GM18517 (cell line): ENCODE results near the gene TUFT1.
"Not testable (repeated sequence)": the region's sequence is repeated elsewhere in the genome, so short reads cannot be mapped to it uniquely, and the experiment has no call there.

Experiments used
- ATAC-seq: cut with Tn5 transposase; IDR thresholded peaks from one replicate; pipeline ENCODE4 v1.9.1; 2021; ENCODE audit warnings: mild to moderate bottlenecking, moderate library complexity; ENCODE audit not compliant: unreplicated experiment

The TUFT1 gene

GRCh38 chr1:151512326-151512725 lies 27.8 kb upstream of the TUFT1 start:
- ATAC-seq: no peak

GRCh38 chr1:151512801-151513625 lies 27.1 kb upstream of the TUFT1 start:
- no peak for ATAC-seq

GRCh38 chr1:151513626-151514121 lies 26.4 kb upstream of the TUFT1 start:
- no peak for ATAC-seq

DNA sequence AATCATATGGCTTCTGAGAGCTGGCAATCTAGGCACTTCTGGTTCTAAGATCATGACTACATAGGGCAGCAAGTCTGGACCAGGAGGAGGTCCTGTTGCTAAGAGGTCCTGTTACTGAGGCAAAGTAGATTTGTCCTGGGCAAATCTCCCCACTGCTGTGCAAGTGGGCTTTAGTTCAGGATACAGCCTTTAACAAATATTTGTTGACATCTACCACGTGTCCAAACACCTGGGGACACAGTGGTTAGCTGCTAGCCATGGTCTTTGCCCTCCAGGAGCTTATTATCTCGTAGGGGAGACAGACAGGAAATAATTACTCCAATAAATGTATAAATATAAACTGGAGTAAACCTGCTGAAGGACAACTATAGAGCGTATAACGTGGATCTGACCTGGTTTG lies 25.7 kb upstream of the TUFT1 start:
- no peak for ATAC-seq

DNA sequence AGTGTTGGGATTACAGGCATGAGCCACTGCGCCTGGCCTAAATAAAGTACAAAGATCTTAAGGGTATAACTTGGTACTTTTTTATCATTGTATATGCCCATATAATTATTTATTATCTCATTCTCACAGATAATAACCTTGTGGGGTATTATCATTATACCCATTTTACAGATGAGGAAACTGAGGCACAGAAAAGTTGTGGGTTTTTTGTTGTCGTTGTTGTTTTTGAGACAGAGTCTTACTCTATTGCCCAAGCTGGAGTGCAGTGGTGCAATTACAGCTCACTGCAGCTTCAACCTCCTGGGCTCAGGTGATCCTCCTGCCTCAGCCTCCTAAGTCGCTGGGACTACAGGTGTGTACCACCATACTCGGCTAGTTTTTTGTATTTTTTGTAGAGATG lies 24.8 kb upstream of the TUFT1 start:
- no peak for ATAC-seq

DNA sequence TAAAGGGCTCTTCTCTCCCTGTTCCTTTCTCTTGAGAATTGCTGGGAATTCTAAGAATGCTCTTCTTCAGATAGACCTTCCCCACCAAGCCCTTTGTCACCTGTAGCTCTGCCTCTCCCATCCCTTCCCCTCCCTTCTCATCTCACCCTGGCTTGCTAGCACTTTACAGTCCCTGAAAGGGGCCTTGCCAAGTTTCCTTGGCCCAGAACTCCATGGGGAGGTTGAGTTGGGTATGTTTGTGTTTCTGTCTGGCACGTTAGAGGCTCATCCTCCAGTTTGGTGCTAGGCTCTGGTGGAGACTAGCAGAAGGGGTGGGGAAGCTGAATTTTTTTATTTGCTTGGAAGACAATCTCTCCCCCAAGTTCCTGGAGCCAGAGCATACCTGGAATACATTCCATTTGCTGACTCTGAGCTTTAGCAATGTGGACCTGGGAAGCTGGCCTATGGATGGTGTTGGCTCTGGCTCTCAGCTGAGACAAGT lies 24.0 kb upstream of the TUFT1 start:
- ATAC-seq: no peak

DNA sequence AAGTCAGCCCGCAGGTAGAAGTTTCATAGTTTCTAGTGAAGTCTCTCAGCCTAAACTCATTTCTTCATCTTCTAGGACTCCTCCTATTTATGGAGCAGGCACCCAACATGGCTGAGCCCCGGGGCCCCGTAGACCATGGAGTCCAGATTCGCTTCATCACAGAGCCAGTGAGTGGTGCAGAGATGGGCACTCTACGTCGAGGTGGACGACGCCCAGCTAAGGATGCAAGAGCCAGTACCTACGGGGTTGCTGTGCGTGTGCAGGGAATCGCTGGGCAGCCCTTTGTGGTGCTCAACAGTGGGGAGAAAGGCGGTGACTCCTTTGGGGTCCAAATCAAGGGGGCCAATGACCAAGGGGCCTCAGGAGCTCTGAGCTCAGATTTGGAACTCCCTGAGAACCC lies 21.7 kb upstream of the TUFT1 start:
- no peak for ATAC-seq

DNA sequence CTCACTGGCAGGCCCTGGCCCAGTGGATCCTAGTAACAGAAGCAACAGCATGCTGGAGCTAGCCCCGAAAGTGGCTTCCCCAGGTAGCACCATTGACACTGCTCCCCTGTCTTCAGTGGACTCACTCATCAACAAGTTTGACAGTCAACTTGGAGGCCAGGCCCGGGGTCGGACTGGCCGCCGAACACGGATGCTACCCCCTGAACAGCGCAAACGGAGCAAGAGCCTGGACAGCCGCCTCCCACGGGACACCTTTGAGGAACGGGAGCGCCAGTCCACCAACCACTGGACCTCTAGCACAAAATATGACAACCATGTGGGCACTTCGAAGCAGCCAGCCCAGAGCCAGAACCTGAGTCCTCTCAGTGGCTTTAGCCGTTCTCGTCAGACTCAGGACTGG lies 21.2 kb upstream of the TUFT1 start:
- ATAC-seq: no peak

GRCh38 chr1:151519667-151520066 lies 20.4 kb upstream of the TUFT1 start:
- no peak for ATAC-seq

- no peak for ATAC-seq
Observed at GRCh38 chr1:151520359-151520758, 19.8 kb upstream of the TUFT1 start.

- ATAC-seq: not testable (repeated sequence)
Observed at GRCh38 chr1:151522427-151522826, 17.7 kb upstream of the TUFT1 start.

DNA sequence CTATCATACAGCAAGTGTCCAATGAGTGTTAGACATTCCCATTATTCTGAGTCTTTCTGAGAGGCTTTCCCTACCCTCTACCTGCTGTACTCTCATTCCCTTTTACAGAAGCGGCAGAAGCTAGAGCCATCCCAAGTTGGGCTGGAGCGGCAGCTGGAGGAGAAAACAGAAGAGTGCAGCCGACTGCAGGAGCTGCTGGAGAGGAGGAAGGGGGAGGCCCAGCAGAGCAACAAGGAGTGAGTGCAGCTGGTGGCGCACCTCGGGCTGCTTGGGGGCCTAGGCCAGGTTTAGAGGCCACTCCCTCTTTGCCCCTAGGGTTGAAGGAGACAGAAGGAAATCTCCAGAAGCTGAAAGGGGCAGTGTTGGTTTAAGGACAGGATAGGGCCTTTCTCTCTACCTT lies 16.8 kb upstream of the TUFT1 start:
- no peak for ATAC-seq

DNA sequence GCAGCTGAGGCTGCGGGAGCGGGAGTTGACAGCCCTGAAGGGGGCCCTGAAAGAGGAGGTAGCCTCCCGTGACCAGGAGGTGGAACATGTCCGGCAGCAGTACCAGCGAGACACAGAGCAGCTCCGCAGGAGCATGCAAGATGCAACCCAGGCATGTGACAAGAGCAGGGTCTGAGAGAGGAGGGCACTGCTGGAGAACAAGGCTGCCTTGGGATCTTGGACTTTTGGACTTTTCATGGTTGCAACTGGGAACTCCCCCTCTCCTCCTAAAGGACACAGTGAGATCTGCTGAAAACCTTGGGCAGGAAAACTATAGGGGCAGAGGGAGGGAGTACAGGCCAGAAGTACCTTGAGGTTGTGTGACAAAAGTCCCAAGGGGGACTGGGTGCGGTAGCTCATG lies 15.4 kb upstream of the TUFT1 start:
- ATAC-seq: no peak

DNA sequence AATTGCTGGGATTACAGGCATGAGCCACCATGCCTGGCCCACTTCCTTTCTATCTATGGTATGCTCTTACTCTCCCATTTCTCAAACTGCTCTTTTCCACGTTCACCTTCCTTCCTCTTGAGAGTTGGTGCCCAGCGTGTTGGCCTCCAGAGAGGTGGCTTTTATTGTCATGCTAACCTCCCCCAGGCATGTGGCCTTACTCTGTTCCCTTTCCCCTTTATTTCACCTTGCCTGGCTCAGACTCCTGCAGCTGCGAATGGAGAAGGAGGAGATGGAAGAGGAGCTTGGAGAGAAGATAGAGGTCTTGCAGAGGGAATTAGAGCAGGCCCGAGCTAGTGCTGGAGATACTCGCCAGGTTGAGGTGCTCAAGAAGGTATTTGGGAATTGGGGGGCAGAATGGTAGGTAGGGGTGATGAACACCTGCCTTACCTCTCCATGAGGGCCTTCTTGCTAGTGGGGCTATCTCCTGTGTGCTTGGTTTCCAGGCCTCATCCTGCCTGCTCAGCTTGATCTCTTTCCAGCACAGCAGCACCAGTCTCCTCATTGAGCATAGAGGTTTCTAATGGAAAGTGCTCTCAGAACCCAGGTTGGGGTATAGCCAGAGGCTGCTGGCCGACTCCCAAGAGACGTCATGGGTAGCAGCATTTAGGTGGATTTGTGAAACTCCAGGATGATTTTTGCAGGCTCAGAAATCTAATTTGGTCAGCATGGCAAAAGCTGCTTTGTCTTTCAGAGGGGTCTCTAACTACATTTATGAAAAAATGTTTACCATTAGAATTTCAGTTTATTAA lies 13.2 kb upstream of the TUFT1 start:
- no peak for ATAC-seq

GRCh38 chr1:151529211-151529702 lies 10.9 kb upstream of the TUFT1 start:
- no peak for ATAC-seq

DNA sequence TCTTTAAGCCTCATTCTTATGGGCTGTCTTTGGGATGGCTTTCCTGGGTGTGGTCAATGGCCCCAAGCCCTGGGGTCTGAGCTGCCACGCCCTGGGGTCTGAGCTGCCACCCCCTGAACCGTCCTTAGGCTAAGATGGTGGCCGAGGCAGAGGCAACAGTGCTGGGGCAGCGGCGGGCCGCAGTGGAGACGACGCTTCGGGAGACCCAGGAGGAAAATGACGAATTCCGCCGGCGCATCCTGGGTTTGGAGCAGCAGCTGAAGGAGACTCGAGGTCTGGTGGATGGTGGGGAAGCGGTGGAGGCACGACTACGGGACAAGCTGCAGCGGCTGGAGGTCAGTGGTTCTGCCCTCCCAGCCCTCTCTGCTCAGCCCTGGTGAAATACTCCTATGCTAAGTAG lies 10.3 kb upstream of the TUFT1 start:
- ATAC-seq: no peak

DNA sequence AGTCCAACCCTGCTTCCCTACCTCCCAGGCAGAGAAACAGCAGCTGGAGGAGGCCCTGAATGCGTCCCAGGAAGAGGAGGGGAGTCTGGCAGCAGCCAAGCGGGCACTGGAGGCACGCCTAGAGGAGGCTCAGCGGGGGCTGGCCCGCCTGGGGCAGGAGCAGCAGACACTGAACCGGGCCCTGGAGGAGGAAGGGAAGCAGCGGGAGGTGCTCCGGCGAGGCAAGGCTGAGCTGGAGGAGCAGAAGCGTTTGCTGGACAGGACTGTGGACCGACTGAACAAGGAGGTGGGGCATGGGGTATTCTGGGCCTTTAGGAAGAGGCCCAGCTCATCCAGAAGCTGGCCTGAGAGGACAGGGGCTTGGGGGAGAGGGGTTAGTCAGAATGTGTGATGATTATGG lies 9.6 kb upstream of the TUFT1 start:
- no peak for ATAC-seq

- no peak for ATAC-seq
Observed at GRCh38 chr1:151533870-151534269, 6.2 kb upstream of the TUFT1 start.

DNA sequence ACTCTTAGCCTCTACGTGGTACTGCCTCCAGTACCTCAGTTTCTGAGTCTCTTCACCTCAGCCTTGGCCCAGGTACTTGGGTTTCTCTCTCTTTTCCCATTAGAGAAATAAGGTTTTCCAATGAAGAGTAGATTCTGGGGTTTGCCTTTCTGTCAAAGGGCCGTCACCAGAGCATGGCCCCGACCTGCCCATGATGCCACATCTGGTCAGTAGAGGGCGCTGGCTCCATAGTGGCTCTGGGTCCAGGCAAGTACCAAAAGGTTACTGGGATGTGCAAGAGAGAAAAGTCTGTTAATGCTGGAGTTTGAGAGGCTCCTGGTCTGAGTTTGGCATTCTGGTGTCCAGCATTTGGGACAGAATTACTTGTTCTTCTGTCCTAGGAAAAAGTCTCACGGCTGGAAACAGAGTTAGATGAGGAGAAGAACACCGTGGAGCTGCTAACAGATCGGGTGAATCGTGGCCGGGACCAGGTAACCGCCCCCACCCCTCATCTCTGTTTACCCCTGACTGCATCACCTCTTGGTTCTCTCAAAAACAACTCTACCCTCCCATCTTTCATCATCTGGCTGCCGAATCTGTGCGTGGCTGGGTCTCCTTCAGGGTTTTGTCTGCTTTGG lies 5.3 kb upstream of the TUFT1 start:
- no peak for ATAC-seq

GRCh38 chr1:151535326-151536271 lies 4.5 kb upstream of the TUFT1 start:
- no peak for ATAC-seq
